ENCODE results near the gene TNS1. TPM values are rescaled to one million over a fixed set of nuclear protein-coding genes. Genes with fewer than 3 reads are reported as not detected.

TNS1 gene
- total RNA-seq, 1 experiment from 2014 or later, result 1.5 TPM

GRCh38 chr2:217988014-217988839 is 14.6 kb downstream of the TNS1 start:
- H3K27ac ChIP-seq (ENCODE audit: low read length), result no peak overlapping the region
- H3K9me2 ChIP-seq (replicated peaks; ENCODE audit: low read length), result no peaks in the 10 kb centered on the region
- H3F3A ChIP-seq (ENCODE audit: low read length, unreplicated experiment), result no peaks in the 10 kb centered on the region
- no peaks in the 10 kb centered on the region for H4K20me1 ChIP-seq (ENCODE audit: low read length)
- CTCF ChIA-PET, result no interaction called here
- no peaks in the 10 kb centered on the region for H3K27me3 ChIP-seq (ENCODE audit: low read length)
- peak overlapping the region; percentile 82 for H3K4me2 ChIP-seq (ENCODE audit: low read length)
- TF ChIP-seq EZH2 (IDR thresholded peaks at IDR 0.05; ENCODE audit: low read length, unreplicated experiment) (no peak), CTCF (conservative IDR thresholded peaks at IDR 0.05; ENCODE audit: low read depth, low read length) (peak; percentile 76), EZH2phosphoT487 (IDR thresholded peaks at IDR 0.05; ENCODE audit: borderline replicate concordance, low read length) (no peak)
- peaks cover 7% of the 10 kb centered on the region for H3K4me1 ChIP-seq (ENCODE audit: insufficient read depth, low read length)
- H3K9me3 ChIP-seq (ENCODE audit: low read length), result no peaks in the 10 kb centered on the region
- POLR2A ChIA-PET (ENCODE audit: unreplicated experiment), result no interaction called here
- no peaks in the 10 kb centered on the region for H3K36me3 ChIP-seq (ENCODE audit: low read depth, low read length)
- peak; percentile 91 for DNase-seq
- H3K79me2 ChIP-seq (ENCODE audit: low read length), result no peaks in the 10 kb centered on the region
- intact Hi-C loops (cut with micrococcal nuclease), result loop anchor here (1.0 kb wide), 2 partner anchors 199 to 203 kb away; no protein-coding TSS in a partner anchor
- no TSS peak for BruUV-seq (replicated peaks)
- ATAC-seq, result peak; percentile 75
- peak overlapping the region; percentile 35; the same call in 1 of the 2 replicates for H3K4me3 ChIP-seq (ENCODE audit: low read length)
- H2AFZ ChIP-seq (ENCODE audit: low read length), result peak overlapping the region; percentile 64
- no peak overlapping the region for H3K9ac ChIP-seq (ENCODE audit: low read length)

- Histone ChIP-seq H3K9me2 (replicated peaks; ENCODE audit: low read length) (no peaks in the 10 kb centered on the region), H3K9ac (ENCODE audit: low read length) (no peak overlapping the region), H3K4me1 (ENCODE audit: insufficient read depth, low read length) (peaks cover 7% of the 10 kb centered on the region), H3K4me3 (ENCODE audit: low read length) (no peak overlapping the region), H3K9me3 (ENCODE audit: low read length) (no peaks in the 10 kb centered on the region), H3K36me3 (ENCODE audit: low read depth, low read length) (no peaks in the 10 kb centered on the region), H3F3A (ENCODE audit: low read length, unreplicated experiment) (no peaks in the 10 kb centered on the region), H3K79me2 (ENCODE audit: low read length) (no peaks in the 10 kb centered on the region), H4K20me1 (ENCODE audit: low read length) (no peaks in the 10 kb centered on the region), H3K27ac (ENCODE audit: low read length) (no peak overlapping the region), H3K4me2 (ENCODE audit: low read length) (no peak overlapping the region), H3K27me3 (ENCODE audit: low read length) (no peaks in the 10 kb centered on the region), H2AFZ (ENCODE audit: low read length) (no peak overlapping the region)
- no peak for ATAC-seq
- intact Hi-C loops (cut with micrococcal nuclease), result no loop called here
- ChIA-PET CTCF (no interaction called here), POLR2A (ENCODE audit: unreplicated experiment) (no interaction called here)
- DNase-seq, result no peak
- no peak for TF ChIP-seq EZH2 (IDR thresholded peaks at IDR 0.05; ENCODE audit: low read length, unreplicated experiment)
- no peak for TF ChIP-seq EZH2phosphoT487 (IDR thresholded peaks at IDR 0.05; ENCODE audit: borderline replicate concordance, low read length)
- no peak for TF ChIP-seq CTCF (conservative IDR thresholded peaks at IDR 0.05; ENCODE audit: low read depth, low read length)
- BruUV-seq (replicated peaks), result no TSS peak
Observed at GRCh38 chr2:217987391-217987790, 15.4 kb downstream of the TNS1 start.
